HL-60 (cell line): ENCODE measurements around the gene BEST1.

Source experiments
- CTCF ChIP-seq: IDR thresholded peaks from one replicate; pipeline ENCODE4 v1.5.1; 2011; ENCODE audit warnings: low read length, control low read depth, inconsistent platforms; ENCODE audit not compliant: insufficient read depth
- REST ChIP-seq: IDR thresholded peaks from 2 replicates; pipeline ENCODE4 v1.6.1; 2012; ENCODE audit warnings: low read depth; ENCODE audit not compliant: insufficient replicate concordance
- SPI1 ChIP-seq: IDR thresholded peaks from 2 replicates; pipeline ENCODE4 v1.6.1; 2012; ENCODE audit warnings: low read depth, mild to moderate bottlenecking, borderline replicate concordance

- TF ChIP-seq CTCF (no peak), REST (no peak), SPI1 (no peak)
These were observed 38.2 kb upstream of the BEST1 start for GRCh38 chr11:61911701-61912529.
